GM12878 (cell line): ENCODE data around the gene FOXP4. TPM values are rescaled to one million over a fixed set of nuclear protein-coding genes. Genes with fewer than 3 reads are reported as not detected.

Experiments used
- ATAC-seq: fragments of 200-7000 bp; cut with Tn5 transposase; 3 replicates; pipeline ENCODE4 v1.9.1; 2020; ENCODE audit warnings: mild to moderate bottlenecking, moderate library complexity
- BruUV-seq: library from RNA; stranded (reverse); fragments of 400-500 nt; replicated peaks from 2 replicates; lab custom pipeline; 2021; lab: Mats Ljungman, UMichigan
- CTCF ChIA-PET: fragments of 300-600 bp; sonication (Branson Sonifier 250); formaldehyde crosslinking; extraction: SDS; loops from one replicate; lab custom pipeline; 2021; ENCODE audit warnings: inconsistent platforms; lab: Yijun Ruan, JAX
- POLR2A ChIA-PET: fragments of 350-600 bp; formaldehyde crosslinking; extraction: SDS; loops from one replicate; lab custom pipeline; 2021; ENCODE audit warnings: inconsistent platforms; lab: Charles Lee
- RAD21 ChIA-PET: fragments of 300-600 bp; sonication (Branson Sonifier 250); formaldehyde crosslinking; loops from one replicate; lab custom pipeline; 2023; ENCODE audit warnings: antibody characterized with exemption; ENCODE audit not compliant: unreplicated experiment; lab: Charles Lee
- SMC1A ChIA-PET: fragments of 300-600 bp; sonication (Branson Sonifier 250); formaldehyde crosslinking; loops from one replicate; lab custom pipeline; 2023; ENCODE audit not compliant: unreplicated experiment, uncharacterized antibody; lab: Charles Lee
- DNase-seq: peaks from one replicate; pipeline ENCODE4 v3.0.0-alpha.2; 2011; ENCODE audit warnings: low read depth, low spot score
- FAIRE-seq: peaks from 3 replicates; lab custom pipeline; 2011; peaks lifted over from hg19 to GRCh38; lab: Jason Lieb, UNC
- H2AFZ ChIP-seq: 2 replicates; pipeline ENCODE4 v1.6.0; 2011; ENCODE audit warnings: low read depth, low read length, control low read depth; ENCODE audit not compliant: control insufficient read depth
- H3K27ac ChIP-seq: 2 replicates; pipeline ENCODE4 v1.5.1; 2011; ENCODE audit warnings: control low read depth; ENCODE audit not compliant: control insufficient read depth, insufficient read depth
- H3K27me3 ChIP-seq, 2 experiments: replicated peaks in 1 of 2; 2 replicates each; pipeline versions ENCODE4 v1.6.0 to v1.6.1; 2011; ENCODE audit warnings: low read length in 1 of 2; ENCODE audit not compliant: control insufficient read depth in 2 of 2, insufficient read depth in 2 of 2
- H3K36me3 ChIP-seq, 2 experiments: 2 replicates each; pipeline ENCODE4 v1.5.1; 2011; ENCODE audit warnings: low read length in 1 of 2; ENCODE audit not compliant: control insufficient read depth in 2 of 2, insufficient read depth in 2 of 2
- H3K4me1 ChIP-seq: 2 replicates; pipeline ENCODE4 v1.6.1; 2011; ENCODE audit warnings: mild to moderate bottlenecking, low read length, moderate library complexity, mixed read lengths; ENCODE audit not compliant: control insufficient read depth, insufficient read depth
- H3K4me2 ChIP-seq: 2 replicates; pipeline ENCODE4 v1.6.0; 2011; ENCODE audit warnings: control low read depth; ENCODE audit not compliant: control insufficient read depth, insufficient read depth
- H3K4me3 ChIP-seq: fragments of 200-600 bp; sonication (generic); 2 replicates; pipeline ENCODE4 v1.5.1; 2016
- H3K79me2 ChIP-seq: 2 replicates; pipeline ENCODE4 v1.6.0; 2011; ENCODE audit warnings: low read length; ENCODE audit not compliant: control insufficient read depth, insufficient read depth
- H3K9ac ChIP-seq: 2 replicates; pipeline ENCODE4 v1.8.0; 2011; ENCODE audit warnings: low read length, control low read depth, mixed read lengths; ENCODE audit not compliant: control insufficient read depth, insufficient read depth
- H3K9me3 ChIP-seq: replicated peaks from 3 replicates; pipeline ENCODE4 v1.5.1; 2011; ENCODE audit warnings: mild to moderate bottlenecking, low read length; ENCODE audit not compliant: control insufficient read depth, insufficient read depth
- H4K20me1 ChIP-seq: 2 replicates; pipeline ENCODE4 v1.6.0; 2011; ENCODE audit not compliant: control insufficient read depth, insufficient read depth
- ASH2L ChIP-seq: fragments of 300-600, 200-600 bp; sonication (generic); IDR thresholded peaks from 2 replicates; pipeline ENCODE4 v1.6.1; 2017; ENCODE audit warnings: low read depth, mild to moderate bottlenecking, borderline replicate concordance
- BCL11A ChIP-seq: IDR thresholded peaks from 2 replicates; pipeline ENCODE4 v1.6.1; 2011; ENCODE audit warnings: low read depth, low read length
- BMI1 ChIP-seq: fragments of 450-650 bp; IDR thresholded peaks from 2 replicates; pipeline ENCODE4 v1.6.1; 2016; ENCODE audit warnings: mild to moderate bottlenecking, moderate library complexity, borderline replicate concordance
- PBX3 ChIP-seq: IDR thresholded peaks from 2 replicates; pipeline ENCODE4 v1.6.1; 2011; ENCODE audit warnings: mild to moderate bottlenecking, low read depth, low read length, moderate library complexity; ENCODE audit not compliant: insufficient replicate concordance
- RB1 ChIP-seq: fragments of 450-650 bp; formaldehyde crosslinking; IDR thresholded peaks from 2 replicates; pipeline ENCODE4 v1.6.1; 2017; ENCODE audit warnings: mild to moderate bottlenecking, borderline replicate concordance
- RELA ChIP-seq: fragments of 450-650 bp; IDR thresholded peaks from 2 replicates; pipeline ENCODE4 v1.8.0; 2014; ENCODE audit warnings: borderline replicate concordance; ENCODE audit not compliant: partially characterized antibody
- TCF3 ChIP-seq: IDR thresholded peaks from 2 replicates; pipeline ENCODE4 v1.6.1; 2012; ENCODE audit warnings: low read depth, mild to moderate bottlenecking, low read length, borderline replicate concordance; ENCODE audit not compliant: insufficient read depth
- ZBED1 ChIP-seq: IDR thresholded peaks from 2 replicates; pipeline ENCODE4 v1.6.1; 2016; ENCODE audit warnings: borderline replicate concordance
- ZNF217 ChIP-seq: fragments of 450-650 bp; IDR thresholded peaks from 2 replicates; pipeline ENCODE4 v1.6.1; 2017; ENCODE audit warnings: antibody characterized with exemption, mild to moderate bottlenecking
- ZSCAN29 ChIP-seq: fragments of 450-650 bp; IDR thresholded peaks from 2 replicates; pipeline ENCODE4 v1.6.1; 2017; ENCODE audit warnings: mild to moderate bottlenecking, moderate library complexity
- WGBS: methylation state at CpG from one replicate; pipeline ENCODE4 v1.1.6; 2016; ENCODE audit warnings: low lambda C conversion rate; ENCODE audit not compliant: insufficient replicate concordance, insufficient coverage; ENCODE audit errors: missing lambda C conversion rate; 5-methylcytosine and 5-hydroxymethylcytosine counted together
- in situ Hi-C: fragments of 300-500 bp; cut with MboI; formaldehyde crosslinking; loops from 9 replicates; pipeline ENCODE4 v1.14.3; 2018; ENCODE audit warnings: mixed read lengths
- intact Hi-C: fragments of 100-400 bp; cut with micrococcal nuclease; formaldehyde crosslinking; loops from one replicate; pipeline ENCODE4 v1.14.2; 2022; ENCODE audit not compliant: unreplicated experiment
- polyA plus RNA-seq, 11 experiments: library from polyadenylated mRNA; depleted of rRNA in 4 of 11; unstranded in 6 of 11; stranded (reverse) in 5 of 11; fragments of >200 nt; fragmentation: Nextera tagmentation in 4 of 11; fragmentation: Illumina TruSeq in 1 of 11; extraction: Ambion mirVana in 4 of 11; extraction: Trizol in 1 of 11; gene quantifications; 1 replicate in 1 of 11; 2 replicates in 10 of 11; pipeline versions ENCODE4 v1.2.1 to v1.2.3, GENCODE V29; 2011 to 2016; ENCODE audit warnings: inconsistent platforms in 2 of 11, missing spikeins in 2 of 11, low read depth in 1 of 11
- total RNA-seq, 4 experiments: library from RNA; depleted of rRNA in 3 of 4; stranded (reverse); fragments of >200 nt in 3 of 4; fragmentation: Illumina TruSeq in 1 of 4; extraction: Trizol in 1 of 4; gene quantifications; 2 replicates each; pipeline versions ENCODE4 v1.2.1 to v1.2.3, GENCODE V29; 2013 to 2021
- TF ChIP-seq, protein P1 (sequence below): IDR thresholded peaks from 2 replicates; pipeline ENCODE4 v1.6.1; 2012; ENCODE audit warnings: low read depth, low read length, improper control_type of control experiment
- TF ChIP-seq, protein P2 (sequence below): fragments of 450-650 bp; IDR thresholded peaks from 2 replicates; pipeline ENCODE4 v1.6.1; 2018; ENCODE audit warnings: mild to moderate bottlenecking, low read depth, moderate library complexity; ENCODE audit not compliant: partially characterized antibody
- TF ChIP-seq, protein P3 (sequence below): fragments of 450-650 bp; IDR thresholded peaks from 2 replicates; pipeline ENCODE4 v1.6.1; 2017; ENCODE audit warnings: mild to moderate bottlenecking, low read depth, inconsistent platforms; ENCODE audit not compliant: poor library complexity, severe bottlenecking

The FOXP4 gene
- total and polyA plus RNA-seq, 10 of the 15 experiments (the other 5 are each of a cell fraction or from before 2014, with no cell fraction given): 0.31 to 46.1 (median 2.3) TPM

GRCh38 chr6:41555326-41556300, 9.4 kb downstream of the FOXP4 start (continued):
- TF ChIP-seq ASH2L: no peak
- TF ChIP-seq, protein P1, sequence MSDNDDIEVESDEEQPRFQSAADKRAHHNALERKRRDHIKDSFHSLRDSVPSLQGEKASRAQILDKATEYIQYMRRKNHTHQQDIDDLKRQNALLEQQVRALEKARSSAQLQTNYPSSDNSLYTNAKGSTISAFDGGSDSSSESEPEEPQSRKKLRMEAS: no peak
- no peak for TF ChIP-seq PBX3

- H4K20me1 ChIP-seq: peaks cover 14% of the 10 kb centered on the region
- H3K79me2 ChIP-seq: peaks cover 9% of the 10 kb centered on the region
- H3K4me2 ChIP-seq: no peak overlapping the region
- ChIA-PET RAD21 (no interaction called here), POLR2A (no interaction called here), CTCF (interaction anchor here (1.2 to 1.7 kb wide), 2 partner anchors 93 to 133 kb away, joined by 4 read pairs; no protein-coding TSS in a partner anchor), SMC1A (no interaction called here)
- H3K9ac ChIP-seq: no peak overlapping the region
- H3K27me3 ChIP-seq: no peaks in the 10 kb centered on the region
- WGBS: 89% methylated on average over 2 of the region's 2 CpGs
- H3K9me3 ChIP-seq: no peaks in the 10 kb centered on the region
- BruUV-seq: TSS peak; percentile 5
- H3K36me3 ChIP-seq: peaks cover 0 to 6% of the 10 kb centered on the region in 2 experiments; a peak in 3 of 4 replicates
- FAIRE-seq (no peak), ATAC-seq (no peak), DNase-seq (no peak)
- intact Hi-C loops: no loop called here
- H3K4me1 ChIP-seq: peaks cover 5% of the 10 kb centered on the region
- H3K27ac ChIP-seq: no peak overlapping the region
- H3K4me3 ChIP-seq: no peak overlapping the region
- H2AFZ ChIP-seq: no peak overlapping the region
- in situ Hi-C loops: no loop called here
- TF ChIP-seq ZNF217 (no peak), ZBED1 (no peak), BMI1 (no peak), RELA (no peak), ZSCAN29 (no peak), TCF3 (no peak), BCL11A (no peak), RB1 (no peak)
- TF ChIP-seq, protein P2, sequence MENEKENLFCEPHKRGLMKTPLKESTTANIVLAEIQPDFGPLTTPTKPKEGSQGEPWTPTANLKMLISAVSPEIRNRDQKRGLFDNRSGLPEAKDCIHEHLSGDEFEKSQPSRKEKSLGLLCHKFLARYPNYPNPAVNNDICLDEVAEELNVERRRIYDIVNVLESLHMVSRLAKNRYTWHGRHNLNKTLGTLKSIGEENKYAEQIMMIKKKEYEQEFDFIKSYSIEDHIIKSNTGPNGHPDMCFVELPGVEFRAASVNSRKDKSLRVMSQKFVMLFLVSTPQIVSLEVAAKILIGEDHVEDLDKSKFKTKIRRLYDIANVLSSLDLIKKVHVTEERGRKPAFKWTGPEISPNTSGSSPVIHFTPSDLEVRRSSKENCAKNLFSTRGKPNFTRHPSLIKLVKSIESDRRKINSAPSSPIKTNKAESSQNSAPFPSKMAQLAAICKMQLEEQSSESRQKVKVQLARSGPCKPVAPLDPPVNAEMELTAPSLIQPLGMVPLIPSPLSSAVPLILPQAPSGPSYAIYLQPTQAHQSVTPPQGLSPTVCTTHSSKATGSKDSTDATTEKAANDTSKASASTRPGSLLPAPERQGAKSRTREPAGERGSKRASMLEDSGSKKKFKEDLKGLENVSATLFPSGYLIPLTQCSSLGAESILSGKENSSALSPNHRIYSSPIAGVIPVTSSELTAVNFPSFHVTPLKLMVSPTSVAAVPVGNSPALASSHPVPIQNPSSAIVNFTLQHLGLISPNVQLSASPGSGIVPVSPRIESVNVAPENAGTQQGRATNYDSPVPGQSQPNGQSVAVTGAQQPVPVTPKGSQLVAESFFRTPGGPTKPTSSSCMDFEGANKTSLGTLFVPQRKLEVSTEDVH: no peak
- TF ChIP-seq, protein P3, sequence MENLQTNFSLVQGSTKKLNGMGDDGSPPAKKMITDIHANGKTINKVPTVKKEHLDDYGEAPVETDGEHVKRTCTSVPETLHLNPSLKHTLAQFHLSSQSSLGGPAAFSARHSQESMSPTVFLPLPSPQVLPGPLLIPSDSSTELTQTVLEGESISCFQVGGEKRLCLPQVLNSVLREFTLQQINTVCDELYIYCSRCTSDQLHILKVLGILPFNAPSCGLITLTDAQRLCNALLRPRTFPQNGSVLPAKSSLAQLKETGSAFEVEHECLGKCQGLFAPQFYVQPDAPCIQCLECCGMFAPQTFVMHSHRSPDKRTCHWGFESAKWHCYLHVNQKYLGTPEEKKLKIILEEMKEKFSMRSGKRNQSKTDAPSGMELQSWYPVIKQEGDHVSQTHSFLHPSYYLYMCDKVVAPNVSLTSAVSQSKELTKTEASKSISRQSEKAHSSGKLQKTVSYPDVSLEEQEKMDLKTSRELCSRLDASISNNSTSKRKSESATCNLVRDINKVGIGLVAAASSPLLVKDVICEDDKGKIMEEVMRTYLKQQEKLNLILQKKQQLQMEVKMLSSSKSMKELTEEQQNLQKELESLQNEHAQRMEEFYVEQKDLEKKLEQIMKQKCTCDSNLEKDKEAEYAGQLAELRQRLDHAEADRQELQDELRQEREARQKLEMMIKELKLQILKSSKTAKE: no peak
These were observed 11.2 kb downstream of the FOXP4 start for GRCh38 chr6:41557335-41557734.
